HepG2 (cell line): ENCODE data around the gene DPH6.

Experiments
- CREM ChIP-seq, 2 experiments: sonication (generic) in 1 of 2; formaldehyde crosslinking in 1 of 2; IDR thresholded peaks; 2 replicates each; pipeline versions ENCODE4 v1.4.0 to v1.6.1; 2016 to 2020; ENCODE audit warnings: antibody characterized with exemption in 1 of 2, mild to moderate bottlenecking in 1 of 2, missing genetic modification reagents in 1 of 2
- HMG20A ChIP-seq: IDR thresholded peaks from 2 replicates; pipeline ENCODE4 v1.6.1; 2016; ENCODE audit warnings: borderline replicate concordance
- PPARG ChIP-seq: conservative IDR thresholded peaks from 2 replicates; pipeline ENCODE4 v1.6.1; 2016; ENCODE audit warnings: missing biosample characterization, missing genetic modification reagents
- TCF7 ChIP-seq: sonication (generic); IDR thresholded peaks from 2 replicates; pipeline ENCODE4 v1.6.1; 2016; ENCODE audit warnings: antibody characterized with exemption, low read depth
- ZMAT3 ChIP-seq: sonication (generic); formaldehyde crosslinking; conservative IDR thresholded peaks from 2 replicates; pipeline ENCODE4 v1.7.0; 2021; ENCODE audit warnings: missing genetic modification reagents
- TF ChIP-seq, protein P1 (sequence below): sonication (generic); formaldehyde crosslinking; IDR thresholded peaks from 2 replicates; pipeline ENCODE4 v1.5.0; 2020; ENCODE audit warnings: mild to moderate bottlenecking, missing genetic modification reagents, moderate library complexity

DNA sequence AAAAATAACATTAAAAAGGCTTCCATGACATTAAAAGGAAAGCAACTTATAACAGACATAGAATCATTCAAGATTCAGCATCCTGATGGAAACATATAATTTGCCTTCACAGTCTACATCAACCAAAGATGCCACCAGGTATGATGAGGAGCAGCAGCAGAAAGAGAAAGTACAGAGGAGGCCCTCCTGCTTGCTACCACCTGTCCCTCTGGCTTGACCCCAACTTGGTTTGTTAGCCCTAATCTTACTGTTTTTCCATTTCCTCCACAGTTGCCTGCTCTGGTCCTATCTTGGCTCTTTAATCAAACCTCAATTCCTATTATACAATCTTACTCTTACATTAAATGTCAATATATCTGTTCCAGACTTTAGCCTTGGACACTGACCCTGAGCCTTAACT, 171.3 kb downstream of the DPH6 start:
- TF ChIP-seq TCF7 (no peak), ZMAT3 (no peak), CREM (IDR thresholded peaks at IDR 0.05) (no peak), CREM (CRISPR knock-in tag; IDR thresholded peaks at IDR 0.05) (no peak), PPARG (CRISPR knock-in tag) (no peak), HMG20A (CRISPR knock-in tag) (no peak)
- TF ChIP-seq, protein P1, sequence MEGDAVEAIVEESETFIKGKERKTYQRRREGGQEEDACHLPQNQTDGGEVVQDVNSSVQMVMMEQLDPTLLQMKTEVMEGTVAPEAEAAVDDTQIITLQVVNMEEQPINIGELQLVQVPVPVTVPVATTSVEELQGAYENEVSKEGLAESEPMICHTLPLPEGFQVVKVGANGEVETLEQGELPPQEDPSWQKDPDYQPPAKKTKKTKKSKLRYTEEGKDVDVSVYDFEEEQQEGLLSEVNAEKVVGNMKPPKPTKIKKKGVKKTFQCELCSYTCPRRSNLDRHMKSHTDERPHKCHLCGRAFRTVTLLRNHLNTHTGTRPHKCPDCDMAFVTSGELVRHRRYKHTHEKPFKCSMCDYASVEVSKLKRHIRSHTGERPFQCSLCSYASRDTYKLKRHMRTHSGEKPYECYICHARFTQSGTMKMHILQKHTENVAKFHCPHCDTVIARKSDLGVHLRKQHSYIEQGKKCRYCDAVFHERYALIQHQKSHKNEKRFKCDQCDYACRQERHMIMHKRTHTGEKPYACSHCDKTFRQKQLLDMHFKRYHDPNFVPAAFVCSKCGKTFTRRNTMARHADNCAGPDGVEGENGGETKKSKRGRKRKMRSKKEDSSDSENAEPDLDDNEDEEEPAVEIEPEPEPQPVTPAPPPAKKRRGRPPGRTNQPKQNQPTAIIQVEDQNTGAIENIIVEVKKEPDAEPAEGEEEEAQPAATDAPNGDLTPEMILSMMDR = no peak
